GM18507 (cell line): ENCODE results near the gene SNRPD1.
A peak's percentile ranks its signal among the peaks of the same experiment; 100 is the strongest.
"Not testable (repeated sequence)": the region's sequence is repeated elsewhere in the genome, so short reads cannot be mapped to it uniquely, and the experiment has no call there.

ENCODE experiments used
- DNase-seq: peaks from one replicate; pipeline ENCODE4 v3.0.0; 2011; ENCODE audit warnings: low read depth; ENCODE audit not compliant: insufficient read length; ENCODE audit errors: extremely low spot score
- FAIRE-seq: peaks from 2 replicates; lab custom pipeline; 2011; peaks lifted over from hg19 to GRCh38; lab: Jason Lieb, UNC

Gene SNRPD1

DNA sequence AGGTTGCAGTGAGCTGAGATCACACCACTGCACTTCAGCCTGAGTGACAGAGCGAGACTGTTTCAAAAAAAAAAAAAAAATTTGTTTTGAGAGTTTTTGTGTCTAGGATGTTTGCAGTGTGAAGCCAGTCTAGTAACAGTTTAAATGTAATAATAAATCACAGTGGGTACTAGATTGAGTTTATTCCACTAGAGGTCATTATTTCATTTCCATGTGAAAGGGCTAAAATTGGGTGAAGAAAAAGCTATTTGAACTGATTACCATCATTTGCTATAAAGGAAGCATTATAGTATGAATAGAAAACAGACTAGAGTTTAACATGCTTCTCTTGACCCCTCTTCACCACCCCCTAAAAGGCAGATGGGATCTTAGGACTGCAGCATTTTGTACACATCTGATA is 20.3 kb downstream of the SNRPD1 start:
- no peak for DNase-seq
- FAIRE-seq, result no peak

GRCh38 chr18:21634588-21635199 is 22.6 kb downstream of the SNRPD1 start:
- FAIRE-seq, result no peak
- no peak for DNase-seq

DNA sequence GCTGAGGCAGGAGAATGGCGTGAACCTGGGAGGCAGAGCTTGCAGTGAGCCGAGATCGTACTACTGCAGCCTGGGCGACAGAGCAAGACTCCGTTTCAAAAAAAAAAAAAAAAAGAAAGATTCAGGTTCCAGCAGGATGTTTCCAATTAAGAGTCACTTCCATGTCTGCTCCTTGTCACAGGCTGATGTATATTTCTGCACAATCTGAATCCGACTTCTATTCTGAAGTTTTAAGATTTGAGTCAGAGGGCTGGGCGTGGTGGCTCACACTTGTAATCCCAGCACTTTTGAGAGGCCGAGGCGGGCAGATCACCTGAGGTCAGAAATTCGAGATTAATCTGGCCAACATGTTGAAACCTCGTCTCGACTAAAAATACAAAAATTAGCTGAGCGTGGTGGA is 24.7 kb downstream of the SNRPD1 start:
- no peak for FAIRE-seq
- DNase-seq, result no peak

DNA sequence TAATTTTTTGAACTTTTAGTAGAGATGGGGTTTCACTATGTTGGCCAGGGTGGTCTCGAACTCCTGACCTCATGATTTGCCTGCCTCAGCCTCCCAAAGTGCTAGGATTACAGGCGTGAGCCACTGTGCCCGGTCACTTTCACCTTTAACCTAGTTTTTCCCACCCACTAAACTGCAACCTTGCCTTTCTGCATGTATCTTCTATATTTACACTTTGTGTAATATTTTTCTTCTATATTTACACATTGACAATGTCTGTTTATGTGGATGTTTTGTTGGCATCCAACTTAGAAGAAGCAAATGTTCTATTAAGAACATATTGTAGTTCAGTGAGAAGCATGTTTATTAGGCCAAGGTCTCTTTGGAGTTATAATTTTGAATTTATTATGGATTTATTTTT is 26.7 kb downstream of the SNRPD1 start:
- DNase-seq (no peak), FAIRE-seq (no peak)

DNA sequence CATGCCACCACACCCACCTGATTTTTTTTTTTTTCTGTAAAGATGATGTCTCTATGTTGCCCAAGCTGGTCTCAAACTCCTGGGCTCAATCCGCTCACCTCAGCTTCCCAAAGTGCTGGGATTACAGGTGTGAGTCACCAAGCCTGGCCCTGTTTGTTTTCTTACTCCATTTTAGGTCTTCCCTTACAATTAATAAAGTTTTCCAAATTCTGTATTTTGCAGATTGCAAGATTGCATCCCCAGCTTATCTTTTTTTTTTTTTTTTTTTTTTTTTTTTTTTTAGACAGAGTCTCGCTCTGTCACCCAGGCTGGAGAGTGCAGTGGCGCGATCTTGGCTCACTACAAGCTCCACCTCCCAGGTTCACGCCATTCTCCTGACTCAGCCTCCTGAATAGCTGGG is 28.3 kb downstream of the SNRPD1 start:
- not testable (repeated sequence) for FAIRE-seq, DNase-seq

DNA sequence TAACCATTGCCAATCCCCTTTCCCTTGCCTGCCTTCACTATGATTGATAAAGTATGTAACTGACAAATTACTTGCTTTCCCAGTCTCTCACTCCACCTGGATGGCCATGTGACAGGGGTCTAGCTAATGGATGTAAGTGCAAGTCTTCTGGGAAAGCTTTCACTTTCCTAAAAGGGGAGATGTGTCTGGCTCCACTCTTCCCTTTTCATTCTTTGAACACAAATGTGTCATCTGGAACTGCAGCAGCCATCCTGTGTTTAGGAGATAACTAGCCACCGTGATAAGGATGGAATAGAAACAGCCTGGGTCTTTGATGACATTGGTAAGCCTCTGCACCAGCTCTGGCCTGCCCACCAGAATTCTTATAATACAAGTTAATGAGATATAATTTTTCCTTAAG is 38.2 kb downstream of the SNRPD1 start:
- no peak for FAIRE-seq
- DNase-seq, result no peak

DNA sequence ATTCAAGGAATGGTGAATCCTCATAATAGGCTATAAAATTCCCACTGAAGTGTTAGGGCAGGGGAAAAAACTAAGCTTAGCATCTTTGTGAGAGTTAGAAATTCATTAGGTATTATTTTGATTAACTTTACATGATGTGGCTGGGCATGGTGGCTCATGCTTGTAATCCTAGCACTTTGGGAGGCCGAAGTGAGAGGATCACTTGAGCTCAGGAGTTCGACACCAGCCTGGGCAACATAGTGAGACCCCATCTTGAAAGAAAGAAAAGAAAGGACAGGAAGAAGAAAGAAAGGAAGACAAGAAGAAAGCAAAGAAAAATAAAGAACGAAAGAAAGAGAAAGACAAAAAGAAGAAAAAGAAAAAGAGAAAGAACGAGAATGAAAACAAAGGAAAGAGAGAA is 40.0 kb downstream of the SNRPD1 start:
- DNase-seq (no peak), FAIRE-seq (no peak)

DNA sequence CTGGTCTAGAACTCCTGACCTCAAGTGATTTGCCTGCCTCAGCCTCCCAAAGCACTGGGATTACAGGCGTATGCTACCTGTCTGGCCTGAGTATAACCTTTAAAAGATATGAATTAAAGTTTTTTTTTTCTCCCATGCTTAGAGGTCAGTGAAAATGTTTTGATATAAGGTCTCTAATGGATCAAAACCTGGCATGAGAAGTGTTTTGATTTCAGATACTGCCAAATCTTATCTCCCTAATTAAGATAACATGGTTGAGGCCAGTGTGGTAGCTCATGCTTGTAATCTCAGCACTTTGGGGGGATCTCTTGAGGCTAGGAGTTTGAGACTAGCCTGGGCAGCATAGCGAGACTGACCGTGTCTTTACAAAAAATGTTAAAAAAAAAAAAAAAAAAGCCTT is 41.2 kb downstream of the SNRPD1 start:
- FAIRE-seq (no peak), DNase-seq (no peak)

DNA sequence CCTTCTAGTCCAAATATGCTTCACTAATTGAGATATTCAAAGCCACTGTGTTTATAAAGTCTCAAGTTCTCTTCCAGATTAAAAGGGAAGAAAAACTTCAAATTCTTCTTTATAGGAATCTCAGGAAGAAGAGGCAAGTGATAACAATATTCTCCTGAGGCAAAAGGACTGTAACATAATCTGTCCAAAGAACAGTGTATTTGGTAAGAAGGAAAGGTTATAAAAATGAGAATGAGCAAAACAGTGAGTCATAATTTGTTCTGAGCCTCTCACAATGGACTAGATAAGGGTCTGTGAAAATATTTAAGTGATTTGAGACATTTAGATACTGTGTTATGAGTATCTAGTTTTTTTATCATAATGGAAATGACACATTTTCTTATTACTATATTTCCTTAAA is 44.3 kb downstream of the SNRPD1 start:
- DNase-seq, result no peak
- FAIRE-seq, result no peak

DNA sequence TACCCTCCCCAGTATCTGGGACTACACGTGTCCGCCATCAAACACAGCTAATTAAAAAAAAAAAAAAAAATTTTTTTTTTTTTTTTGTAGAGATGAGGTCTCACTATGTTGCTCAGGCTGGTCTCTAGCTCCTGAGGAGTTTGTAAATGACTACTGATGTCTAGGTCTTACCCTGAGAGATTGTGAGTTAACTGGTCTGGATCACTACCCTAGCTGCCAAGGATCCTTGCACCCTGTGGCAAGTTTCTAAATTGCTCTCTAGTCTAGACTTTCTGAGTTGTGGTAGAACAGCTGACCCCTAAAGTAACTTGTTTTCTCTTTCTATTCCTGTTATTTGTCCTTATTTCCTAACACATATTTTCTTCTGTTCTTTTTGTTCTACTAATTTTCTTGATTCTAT is 48.0 kb downstream of the SNRPD1 start:
- no peak for DNase-seq
- FAIRE-seq, result no peak

GRCh38 chr18:21662581-21662980 is 50.5 kb downstream of the SNRPD1 start:
- no peak for FAIRE-seq
- no peak for DNase-seq

DNA sequence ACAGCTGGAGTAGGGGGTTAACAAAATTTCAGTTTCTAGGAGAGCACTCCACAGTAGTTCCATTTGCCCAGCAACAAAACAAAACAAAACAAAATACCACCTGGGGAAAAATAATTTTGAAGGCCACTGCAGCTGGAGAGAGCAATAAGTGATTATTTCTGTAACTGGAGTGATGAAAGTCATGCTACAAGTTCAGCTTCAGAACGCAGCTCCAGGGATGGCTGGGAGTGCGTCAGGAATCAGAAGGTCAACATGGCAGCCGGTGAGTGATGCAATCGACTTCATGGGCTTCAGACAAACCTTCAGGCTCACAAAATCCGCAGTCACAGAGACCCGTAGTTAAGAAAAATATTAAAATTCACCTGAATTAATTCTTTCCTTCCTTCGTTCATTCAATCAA is 51.5 kb downstream of the SNRPD1 start:
- FAIRE-seq, result no peak
- DNase-seq, result no peak

GRCh38 chr18:21664069-21664468 is 52.0 kb downstream of the SNRPD1 start:
- FAIRE-seq, result no peak
- DNase-seq, result no peak

DNA sequence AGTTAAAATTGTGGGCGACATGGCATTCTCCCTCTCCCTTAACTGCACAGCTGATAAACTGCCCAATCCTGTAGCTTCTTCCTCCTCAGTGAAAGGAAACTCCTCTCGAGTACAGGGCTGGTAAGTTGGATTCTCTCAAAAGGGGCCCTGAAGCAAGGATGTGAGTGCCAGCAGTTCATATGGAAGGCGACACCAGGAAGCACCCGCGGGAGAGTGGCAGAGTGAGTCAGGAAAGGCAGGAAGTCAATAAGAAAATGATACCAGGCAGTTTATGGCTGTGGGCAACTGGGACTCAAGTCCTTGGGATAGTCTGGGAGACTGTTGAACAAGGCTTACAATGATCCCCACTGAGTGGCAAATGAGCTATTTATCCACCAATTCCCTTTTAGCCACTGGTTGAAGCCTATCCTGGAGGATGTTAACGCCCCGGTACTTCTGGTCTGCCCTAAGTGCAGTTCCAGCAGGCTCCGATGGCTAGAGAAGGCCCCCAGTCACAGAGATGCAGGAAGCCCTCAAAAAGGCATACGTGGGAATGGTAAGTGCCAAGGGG is 57.7 kb downstream of the SNRPD1 start:
- no peak for DNase-seq
- FAIRE-seq, result no peak

- FAIRE-seq, result no peak
- DNase-seq, result no peak
These were observed 60.6 kb downstream of the SNRPD1 start for GRCh38 chr18:21672521-21673267.

GRCh38 chr18:21675354-21675753 is 63.2 kb downstream of the SNRPD1 start:
- DNase-seq, FAIRE-seq: not testable (repeated sequence)

DNA sequence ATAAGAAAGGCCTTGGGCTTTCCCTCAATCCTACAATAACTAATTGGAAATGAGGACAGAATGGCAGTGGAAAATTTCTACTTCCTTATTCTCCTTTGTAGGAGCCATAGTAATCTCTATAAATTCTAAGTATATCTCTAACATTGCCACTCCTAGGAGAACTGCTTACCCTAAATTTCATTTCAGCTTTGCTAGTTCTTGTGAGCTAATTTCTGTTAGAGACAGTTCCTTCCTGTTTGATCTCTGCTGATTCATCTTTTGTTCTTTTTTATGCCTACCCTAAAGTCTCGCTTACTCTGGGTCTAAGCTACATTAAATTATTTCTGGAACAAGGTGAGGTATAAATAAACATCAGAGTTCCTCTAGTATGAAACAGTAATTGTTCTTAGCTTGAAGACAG is 66.7 kb downstream of the SNRPD1 start:
- no peak for FAIRE-seq
- no peak for DNase-seq

- DNase-seq (no peak), FAIRE-seq (no peak)
These were observed 68.0 kb downstream of the SNRPD1 start for GRCh38 chr18:21680161-21680560.

- peak; percentile 22 for DNase-seq
- FAIRE-seq, result peak; percentile 87
These were observed 70.4 kb downstream of the SNRPD1 start for GRCh38 chr18:21682371-21683051.
